Endothelial cell of umbilical vein (primary cell): ENCODE measurements around the gene NUP214. TPM values are rescaled to one million over a fixed set of nuclear protein-coding genes. Genes with fewer than 3 reads are reported as not detected.

Experiments
- BruUV-seq: library from RNA; stranded (reverse); fragments of 400-500 nt; replicated peaks from 2 replicates; lab custom pipeline; 2021; lab: Mats Ljungman, UMichigan
- CTCF ChIA-PET: fragments of 300-600, 350-600 bp; sonication (Branson Sonifier 250); formaldehyde crosslinking; loops from one replicate; lab custom pipeline; 2021; ENCODE audit warnings: antibody characterized with exemption, inconsistent platforms; lab: Charles Lee
- POLR2A ChIA-PET: fragments of 300-600, 350-600 bp; sonication (Branson Sonifier 250); formaldehyde crosslinking; loops from one replicate; lab custom pipeline; 2021; ENCODE audit warnings: antibody characterized with exemption, inconsistent platforms; lab: Charles Lee
- DNase-seq: peaks from one replicate; pipeline ENCODE4 v3.0.0-alpha.2; 2011; ENCODE audit warnings: low read depth, low spot score
- FAIRE-seq: peaks from 2 replicates; lab custom pipeline; 2011; peaks lifted over from hg19 to GRCh38; lab: Jason Lieb, UNC
- H2AFZ ChIP-seq: 2 replicates; pipeline ENCODE4 v1.6.0; 2012; ENCODE audit warnings: low read depth, low read length, control low read depth, inconsistent platforms
- H3K27ac ChIP-seq: 2 replicates; pipeline ENCODE4 v1.5.1; 2011; ENCODE audit warnings: low read depth, mild to moderate bottlenecking, control low read depth, low read length, moderate library complexity; ENCODE audit not compliant: insufficient read depth
- H3K27me3 ChIP-seq, 2 experiments: 2 replicates each; pipeline versions ENCODE4 v1.6.0 to v1.6.1; 2011; ENCODE audit warnings: low read length in 2 of 2, mixed read lengths in 1 of 2; ENCODE audit not compliant: control insufficient read depth in 2 of 2, insufficient read depth in 2 of 2
- H3K36me3 ChIP-seq, 2 experiments: 2 replicates in 1 of 2; 3 replicates in 1 of 2; pipeline ENCODE4 v1.5.1; 2011; ENCODE audit warnings: low read length in 2 of 2, mild to moderate bottlenecking in 1 of 2, moderate library complexity in 1 of 2; ENCODE audit not compliant: control insufficient read depth in 2 of 2, insufficient read depth in 2 of 2; ENCODE audit errors: extremely low read depth in 1 of 2
- H3K4me1 ChIP-seq: 3 replicates; pipeline ENCODE4 v1.5.1; 2011; ENCODE audit warnings: mild to moderate bottlenecking, low read length; ENCODE audit not compliant: control insufficient read depth, insufficient read depth; ENCODE audit errors: extremely low read depth
- H3K4me2 ChIP-seq: 2 replicates; pipeline ENCODE4 v1.6.1; 2011; ENCODE audit warnings: low read length, control low read depth, mixed read lengths; ENCODE audit not compliant: insufficient read depth
- H3K4me3 ChIP-seq, 3 experiments: fragments of 200-600 bp in 1 of 3; sonication (generic), shearing (Covaris generic) in 1 of 3; replicated peaks in 1 of 3; 2 replicates each; pipeline ENCODE4 v1.5.1; 2011 to 2016; ENCODE audit warnings: control low read depth in 3 of 3, low read length in 3 of 3, mild to moderate bottlenecking in 2 of 3, inconsistent platforms in 1 of 3, low read depth in 1 of 3, moderate library complexity in 1 of 3; ENCODE audit not compliant: insufficient read depth in 1 of 3
- H3K79me2 ChIP-seq: 2 replicates; pipeline ENCODE4 v1.6.0; 2012; ENCODE audit warnings: low read length, inconsistent platforms; ENCODE audit not compliant: control insufficient read depth, insufficient read depth
- H3K9ac ChIP-seq: replicated peaks from 2 replicates; pipeline ENCODE3; 2011; ENCODE audit warnings: low read length, control low read depth; ENCODE audit not compliant: insufficient read depth; ENCODE audit errors: extremely low read depth
- H3K9me1 ChIP-seq: replicated peaks from 3 replicates; pipeline ENCODE4 v1.6.0; 2011; ENCODE audit warnings: mild to moderate bottlenecking, low read length; ENCODE audit not compliant: control insufficient read depth, insufficient read depth; ENCODE audit errors: extremely low read depth
- H3K9me3 ChIP-seq: replicated peaks from 2 replicates; pipeline ENCODE4 v1.5.1; 2012; ENCODE audit warnings: low read length, inconsistent platforms; ENCODE audit not compliant: control insufficient read depth, insufficient read depth
- H4K20me1 ChIP-seq: replicated peaks from 2 replicates; pipeline ENCODE3; 2011; ENCODE audit warnings: mild to moderate bottlenecking, low read length; ENCODE audit not compliant: control insufficient read depth, insufficient read depth; ENCODE audit errors: extremely low read depth
- EZH2 ChIP-seq: IDR thresholded peaks from 2 replicates; pipeline ENCODE4 v1.6.1; 2012; ENCODE audit warnings: borderline replicate concordance, low read depth, mild to moderate bottlenecking, moderate library complexity, low read length, inconsistent platforms; ENCODE audit not compliant: severe bottlenecking
- FOS ChIP-seq: IDR thresholded peaks from 2 replicates; pipeline ENCODE4 v1.6.1; 2011; ENCODE audit warnings: mild to moderate bottlenecking, low read length, moderate library complexity, borderline replicate concordance; ENCODE audit not compliant: insufficient read depth
- GATA2 ChIP-seq: IDR thresholded peaks from 2 replicates; pipeline ENCODE4 v1.7.0; 2011; ENCODE audit warnings: low read depth, mild to moderate bottlenecking, moderate library complexity, mixed read lengths, low read length; ENCODE audit not compliant: insufficient read length, insufficient read depth
- JUN ChIP-seq: IDR thresholded peaks from 2 replicates; pipeline ENCODE4 v1.6.1; 2011; ENCODE audit warnings: borderline replicate concordance, low read depth; ENCODE audit not compliant: insufficient read length, insufficient read depth
- MYC ChIP-seq: IDR thresholded peaks from one replicate; pipeline ENCODE4 v1.6.1; 2011; ENCODE audit warnings: mild to moderate bottlenecking, low read depth, low read length
- POLR2A ChIP-seq: IDR thresholded peaks from 2 replicates; pipeline ENCODE4 v1.6.1; 2012; ENCODE audit warnings: low read depth, mild to moderate bottlenecking, control low read depth, low read length
- POLR2AphosphoS5 ChIP-seq: IDR thresholded peaks from 2 replicates; pipeline ENCODE4 v1.6.1; 2012; ENCODE audit warnings: low read depth, mild to moderate bottlenecking, control low read depth, low read length, moderate library complexity; ENCODE audit not compliant: insufficient read depth
- dilution Hi-C: fragments of 300-500 bp; cut with MboI; formaldehyde crosslinking; loops from one replicate; pipeline ENCODE4 v1.15.0; 2019; ENCODE audit warnings: low sequenced_read_pairs; ENCODE audit not compliant: extremely low pct_ligation_motif_present
- intact Hi-C: fragments of 100-400 bp; cut with micrococcal nuclease; formaldehyde crosslinking; loops from one replicate; pipeline ENCODE4 v1.10.0; 2022
- polyA plus RNA-seq, 4 experiments: library from polyadenylated mRNA; depleted of rRNA in 3 of 4; stranded (reverse) in 3 of 4; unstranded in 1 of 4; fragments of >200 nt; gene quantifications; 2 replicates each; pipeline versions ENCODE4 v1.2.1 to v1.2.3, GENCODE V29; 2011 to 2012; ENCODE audit warnings: missing spikeins in 1 of 4
- total RNA-seq: library from RNA; stranded (reverse); gene quantifications from 2 replicates; pipeline ENCODE4 v1.2.3, GENCODE V29; 2021
- TF ChIP-seq, protein P1 (sequence below): IDR thresholded peaks from 2 replicates; pipeline ENCODE4 v1.6.1; 2011; ENCODE audit not compliant: insufficient read depth, insufficient read length
- TF ChIP-seq, protein P2 (sequence below), 2 donors: IDR thresholded peaks; 1 replicate in 1 of 2; 2 replicates in 1 of 2; pipeline ENCODE4 v1.5.1; 2011; ENCODE audit warnings: low read length in 2 of 2, mild to moderate bottlenecking in 2 of 2, moderate library complexity in 2 of 2, control low read depth in 1 of 2, inconsistent platforms in 1 of 2, low read depth in 1 of 2; ENCODE audit not compliant: insufficient read depth in 1 of 2; ENCODE audit errors: extremely low read depth in 1 of 2

Gene NUP214
- total and polyA plus RNA-seq, 2 donors (not counting 3 experiments of a cell fraction or from before 2014, with no cell fraction given): 28.7 to 65.9 TPM

DNA sequence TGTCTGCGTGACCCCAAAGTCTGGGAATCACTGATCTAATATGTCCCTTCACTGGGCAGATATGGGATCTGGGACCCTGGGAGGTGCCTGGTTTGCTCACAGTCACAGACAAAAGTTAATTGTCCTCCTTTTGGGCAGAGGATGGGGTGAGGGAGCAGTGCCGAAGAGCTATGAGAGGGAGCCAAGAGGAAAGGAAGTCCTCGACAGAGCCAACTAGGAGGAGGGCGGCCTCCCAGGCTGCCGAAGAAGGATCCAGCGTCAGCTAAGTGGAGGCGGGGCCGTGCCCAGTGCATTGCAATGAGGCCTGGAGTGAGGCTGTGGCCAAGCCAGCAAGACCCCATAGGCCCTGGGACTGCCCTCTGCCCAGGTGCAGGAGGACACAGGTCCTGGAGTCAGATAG is 17.6 kb upstream of the NUP214 start:
- H3K27me3 ChIP-seq: no peaks in the 10 kb centered on the region
- H3K4me1 ChIP-seq: peaks cover 3% of the 10 kb centered on the region
- H3K4me2 ChIP-seq: no peak overlapping the region
- H3K36me3 ChIP-seq: no peaks in the 10 kb centered on the region
- no peak overlapping the region for H3K9ac ChIP-seq
- dilution Hi-C loops: no loop called here
- intact Hi-C loops: no loop called here
- no peak for FAIRE-seq
- no peak overlapping the region for H3K27ac ChIP-seq
- POLR2A ChIA-PET: no interaction called here
- TF ChIP-seq FOS (no peak), GATA2 (no peak), POLR2A (no peak), EZH2 (no peak)
- CTCF ChIA-PET: no interaction called here
- no peaks in the 10 kb centered on the region for H3K9me1 ChIP-seq
- BruUV-seq: no TSS peak
- H3K9me3 ChIP-seq: no peaks in the 10 kb centered on the region
- DNase-seq: no peak
- H2AFZ ChIP-seq: no peak overlapping the region
- H4K20me1 ChIP-seq: no peaks in the 10 kb centered on the region
- no peak overlapping the region for H3K4me3 ChIP-seq
- no peaks in the 10 kb centered on the region for H3K79me2 ChIP-seq

DNA sequence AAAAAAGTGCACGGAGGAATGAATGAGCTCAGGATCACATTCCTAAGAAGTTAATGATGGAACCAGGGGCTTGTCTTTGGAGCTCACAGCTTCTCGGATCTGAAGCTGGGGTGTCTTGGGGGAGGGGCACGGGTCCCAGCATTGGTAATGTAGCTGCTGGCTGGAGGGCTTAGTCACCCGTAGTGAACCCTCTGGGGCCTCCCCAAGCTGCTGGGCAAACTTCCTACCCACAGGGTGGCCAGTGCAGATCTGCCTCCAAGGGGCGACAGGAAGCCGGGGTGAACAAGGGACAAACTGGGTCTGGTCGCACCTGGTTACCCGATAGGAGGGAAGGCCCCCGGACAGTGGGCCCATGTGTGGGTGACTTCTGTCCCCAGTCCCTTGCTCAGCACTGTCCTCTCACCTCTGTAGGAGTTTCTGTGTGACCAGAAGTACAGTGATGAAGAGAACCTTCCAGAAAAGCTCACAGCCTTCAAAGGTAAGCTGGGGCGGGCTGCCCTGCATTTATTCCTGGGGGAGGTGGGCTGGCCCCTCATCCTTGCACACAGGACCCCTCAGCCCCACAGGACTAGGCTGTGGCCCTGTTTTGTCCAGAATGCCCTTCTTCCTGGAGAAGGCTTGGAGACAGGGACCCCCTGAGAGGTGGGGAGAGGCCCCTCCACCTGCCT is 14.1 kb upstream of the NUP214 start:
- Histone ChIP-seq H2AFZ (no peak overlapping the region), H3K4me1 (peaks cover 10% of the 10 kb centered on the region), H3K9me3 (no peaks in the 10 kb centered on the region), H3K36me3 (no peaks in the 10 kb centered on the region), H3K27ac (no peak overlapping the region), H3K9ac (no peak overlapping the region), H3K27me3 (no peaks in the 10 kb centered on the region), H3K79me2 (no peaks in the 10 kb centered on the region), H3K4me2 (no peak overlapping the region), H4K20me1 (no peaks in the 10 kb centered on the region), H3K4me3 (no peak overlapping the region), H3K9me1 (no peaks in the 10 kb centered on the region)
- no TSS peak for BruUV-seq
- intact Hi-C loops: no loop called here
- TF ChIP-seq POLR2AphosphoS5 (no peak), MYC (no peak), JUN (no peak), POLR2A (no peak), GATA2 (no peak), FOS (no peak), EZH2 (no peak)
- TF ChIP-seq, protein P1, sequence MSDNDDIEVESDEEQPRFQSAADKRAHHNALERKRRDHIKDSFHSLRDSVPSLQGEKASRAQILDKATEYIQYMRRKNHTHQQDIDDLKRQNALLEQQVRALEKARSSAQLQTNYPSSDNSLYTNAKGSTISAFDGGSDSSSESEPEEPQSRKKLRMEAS: no peak
- TF ChIP-seq, protein P2, sequence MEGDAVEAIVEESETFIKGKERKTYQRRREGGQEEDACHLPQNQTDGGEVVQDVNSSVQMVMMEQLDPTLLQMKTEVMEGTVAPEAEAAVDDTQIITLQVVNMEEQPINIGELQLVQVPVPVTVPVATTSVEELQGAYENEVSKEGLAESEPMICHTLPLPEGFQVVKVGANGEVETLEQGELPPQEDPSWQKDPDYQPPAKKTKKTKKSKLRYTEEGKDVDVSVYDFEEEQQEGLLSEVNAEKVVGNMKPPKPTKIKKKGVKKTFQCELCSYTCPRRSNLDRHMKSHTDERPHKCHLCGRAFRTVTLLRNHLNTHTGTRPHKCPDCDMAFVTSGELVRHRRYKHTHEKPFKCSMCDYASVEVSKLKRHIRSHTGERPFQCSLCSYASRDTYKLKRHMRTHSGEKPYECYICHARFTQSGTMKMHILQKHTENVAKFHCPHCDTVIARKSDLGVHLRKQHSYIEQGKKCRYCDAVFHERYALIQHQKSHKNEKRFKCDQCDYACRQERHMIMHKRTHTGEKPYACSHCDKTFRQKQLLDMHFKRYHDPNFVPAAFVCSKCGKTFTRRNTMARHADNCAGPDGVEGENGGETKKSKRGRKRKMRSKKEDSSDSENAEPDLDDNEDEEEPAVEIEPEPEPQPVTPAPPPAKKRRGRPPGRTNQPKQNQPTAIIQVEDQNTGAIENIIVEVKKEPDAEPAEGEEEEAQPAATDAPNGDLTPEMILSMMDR (IDR thresholded peaks at IDR 0.05; ENCODE audit: extremely low read depth in 1 of 2, insufficient read depth in 1 of 2, low read depth in 1 of 2, low read length in 2 of 2): no peak
- FAIRE-seq (no peak), DNase-seq (no peak)
- dilution Hi-C loops: no loop called here
- POLR2A ChIA-PET: interaction anchor here (0.7 kb wide), 1 partner anchor 14 kb away, joined by 4 read pairs; the partner anchor contains the start of gene NUP214
- CTCF ChIA-PET: interaction anchor here (0.7 to 2.9 kb wide), 5 partner anchors 15 to 65 kb away, joined by 3 to 15 read pairs (median 4); partner anchors contain the start of gene AIF1L
